UCSD-AML1 (cell line): Measurements from ENCODE around the gene INTS6.

Experiments used
- DNase-seq: peaks from one replicate; lab custom pipeline; 2025; ENCODE audit not compliant: unreplicated experiment; lab: John Stamatoyannopoulos, UW

Gene INTS6

DNA sequence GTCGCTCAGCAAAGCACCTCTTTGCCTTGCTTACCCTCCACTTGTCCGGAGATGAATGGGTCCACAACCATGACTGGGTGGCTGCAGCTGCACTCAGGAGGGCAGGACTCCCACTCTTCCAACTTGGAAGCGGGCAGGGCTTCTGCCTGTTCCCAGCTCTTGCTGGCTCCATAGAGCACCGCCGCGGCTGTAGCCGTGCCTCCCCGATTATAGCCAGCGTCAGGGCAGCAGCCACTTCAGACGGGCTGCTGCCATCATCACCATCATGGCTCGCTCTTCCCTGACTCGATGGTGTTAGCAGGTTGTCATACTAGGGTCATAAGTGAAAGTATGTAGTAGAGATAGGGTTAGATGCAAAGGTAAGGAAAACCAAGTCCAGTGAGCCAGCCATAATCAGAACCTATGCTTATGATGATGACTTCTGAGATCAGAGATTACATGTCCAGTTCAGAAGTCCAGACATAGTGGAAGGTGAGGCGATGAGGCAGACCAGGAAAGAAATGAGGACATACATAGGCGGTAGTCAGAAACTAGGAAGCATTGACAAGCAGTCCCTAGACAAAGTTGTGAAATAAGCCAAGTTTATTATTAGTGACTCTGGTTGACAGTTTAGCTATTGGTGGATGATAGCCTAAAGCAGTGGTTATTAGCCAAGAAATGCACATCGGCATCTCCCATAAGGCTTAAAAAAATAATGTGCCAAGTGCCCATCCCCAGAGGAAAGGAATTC is 4.4 kb upstream of the INTS6 start:
- DNase-seq: no peak

DNA sequence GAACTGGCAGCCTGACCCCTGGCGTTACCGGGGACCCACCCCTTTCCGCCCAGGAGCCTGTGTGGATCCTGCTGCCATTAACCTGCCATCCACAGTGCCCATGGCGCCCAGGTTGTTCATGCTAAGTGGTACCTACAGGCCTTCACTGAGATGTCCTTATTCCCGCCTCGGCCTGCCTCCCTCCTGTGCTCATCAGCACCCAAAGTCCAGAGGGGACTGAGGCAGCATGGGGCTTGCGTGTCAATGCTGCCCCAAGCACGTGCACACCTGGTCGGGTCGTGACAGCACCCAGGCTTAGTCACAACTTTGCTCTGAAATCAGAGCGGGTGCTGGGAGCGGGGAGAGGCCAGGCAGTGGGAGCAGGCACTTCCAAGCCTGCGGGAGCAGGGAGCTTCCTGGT is 3.7 kb upstream of the INTS6 start:
- DNase-seq: no peak

DNA sequence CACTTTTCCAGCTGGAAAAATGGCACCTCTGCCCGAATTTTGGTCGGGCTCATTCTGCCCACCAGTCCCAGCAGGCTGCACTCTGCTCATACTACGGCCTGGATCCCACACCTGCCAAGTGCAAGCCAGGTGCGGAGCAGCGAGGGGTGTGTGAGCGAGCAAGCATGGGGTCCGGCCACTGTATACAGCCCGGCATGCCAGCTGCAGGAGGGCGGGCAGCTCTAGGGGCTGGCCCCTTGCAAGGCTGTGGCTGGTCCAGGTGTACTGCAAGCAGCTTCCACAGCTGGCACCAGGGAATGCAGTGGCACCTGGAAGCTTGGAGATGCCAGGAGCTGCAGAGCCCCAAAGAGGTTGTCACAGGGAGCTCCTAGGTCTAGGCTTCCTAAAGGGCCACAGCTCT is 2.7 kb upstream of the INTS6 start:
- DNase-seq: no peak

DNA sequence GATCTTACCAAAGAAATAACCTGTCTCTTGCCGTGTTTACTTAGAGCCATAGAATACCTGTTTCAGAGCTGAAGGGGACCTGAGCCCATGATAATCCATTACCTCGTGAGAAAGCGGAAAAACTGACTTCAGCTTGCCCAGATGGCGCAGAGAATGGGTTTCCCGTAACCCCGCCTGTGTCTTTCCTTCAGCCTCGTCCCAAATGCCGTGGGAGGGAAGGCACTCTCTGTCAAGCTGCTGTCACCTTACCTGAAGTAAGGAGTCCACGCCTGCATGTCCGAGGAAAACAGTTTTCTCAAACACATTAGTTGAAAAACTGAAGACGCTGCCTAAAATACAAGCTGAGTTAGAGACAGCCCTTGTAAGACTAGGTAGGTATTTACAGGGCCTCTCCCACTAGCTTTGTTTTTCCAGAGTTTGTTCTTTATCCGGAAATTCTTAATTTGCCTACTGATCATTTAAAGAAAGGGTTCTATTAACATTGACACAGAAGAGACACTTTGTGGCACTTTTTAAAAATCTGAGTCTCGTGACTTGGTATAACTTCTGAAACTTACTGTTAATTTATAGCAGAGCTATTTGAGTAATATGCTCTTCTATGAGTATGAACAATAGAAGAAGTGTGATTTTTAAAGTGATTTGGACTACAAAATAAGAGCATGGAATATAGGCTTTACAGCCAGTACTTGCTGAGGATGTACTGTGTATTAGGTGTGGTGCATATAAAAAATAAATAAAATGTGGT is 1.3 kb upstream of the INTS6 start:
- DNase-seq: peak; percentile 38

DNA sequence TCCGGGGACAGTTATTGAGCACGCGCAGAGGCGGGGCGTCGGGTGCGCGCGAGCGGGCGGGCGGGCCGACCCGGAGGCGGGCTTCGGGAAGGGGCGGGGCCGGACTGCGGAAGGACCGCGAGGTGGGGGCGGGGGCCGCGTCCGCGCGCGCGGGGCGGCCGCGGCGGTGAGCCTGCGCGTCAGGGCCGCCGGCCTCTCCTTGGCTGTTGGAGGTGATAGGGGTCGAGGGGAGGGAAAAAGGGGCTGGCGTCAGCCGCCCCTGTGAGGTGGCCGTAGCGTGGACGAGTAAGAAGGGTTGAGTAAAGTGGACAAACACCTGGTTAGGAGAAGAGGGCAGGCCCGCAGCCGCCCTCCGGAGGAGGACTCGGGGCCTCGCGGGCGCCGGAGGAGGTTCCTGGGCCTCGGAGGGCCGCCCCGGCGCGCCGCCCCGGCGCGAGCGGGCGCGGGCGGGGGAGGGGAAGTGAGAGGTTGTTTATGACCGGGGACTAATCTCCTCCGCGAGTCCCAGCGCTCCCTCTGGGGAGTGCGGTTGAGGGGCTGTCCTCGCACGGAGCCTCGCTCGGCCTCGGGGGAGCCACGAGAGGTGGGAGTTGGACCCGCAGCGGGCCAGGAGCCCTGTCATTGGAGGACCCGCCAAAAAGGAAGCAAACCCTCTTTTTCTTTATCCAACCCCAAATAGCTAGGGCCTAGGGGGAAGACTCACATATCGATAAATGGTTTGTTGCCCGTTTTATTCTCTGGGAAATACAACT is 547 bp upstream of the INTS6 start:
- peak; percentile 91 for DNase-seq

DNA sequence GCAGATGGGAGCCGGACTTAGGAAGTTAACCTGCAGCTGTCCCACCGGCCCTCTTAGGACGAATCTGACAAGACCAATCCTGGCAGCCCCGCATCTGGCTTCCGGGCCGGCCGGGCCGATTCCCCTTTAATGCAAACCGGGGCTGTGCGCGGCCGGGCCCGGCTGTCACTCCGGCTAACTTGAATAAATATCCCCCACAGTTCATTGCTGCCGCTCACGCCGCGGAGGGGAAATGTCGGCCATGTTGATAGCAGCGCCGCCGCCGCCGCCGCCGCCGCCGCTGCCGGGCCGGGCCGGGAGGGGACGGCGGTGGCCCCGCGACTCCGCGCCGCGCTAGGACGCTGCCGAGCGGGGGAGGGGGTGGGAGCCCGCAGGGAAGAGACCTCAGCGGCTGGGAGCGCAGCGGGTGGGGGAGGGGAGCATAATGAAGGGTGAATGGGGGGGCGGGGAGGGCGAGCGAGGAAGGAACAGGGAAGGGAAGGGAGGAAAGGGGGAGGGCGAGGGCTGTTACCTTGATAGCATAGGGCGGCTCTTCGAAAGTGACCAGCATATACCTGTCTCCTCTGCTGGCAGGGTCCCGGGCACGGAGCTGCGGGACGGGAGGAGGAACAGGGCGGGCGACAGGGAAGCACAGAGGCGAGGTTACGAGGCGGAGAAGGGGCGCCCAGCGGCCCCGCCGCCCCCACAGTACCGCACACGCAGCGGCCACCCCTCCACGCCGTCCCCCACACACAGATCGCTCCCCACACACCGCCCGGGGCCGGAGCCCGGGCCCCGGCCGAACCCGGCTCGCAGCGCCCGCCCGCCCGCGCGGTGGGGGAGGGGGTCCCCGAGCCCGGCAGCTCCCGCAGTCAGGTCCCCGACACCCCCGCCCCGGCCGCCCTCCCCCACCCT is 1.1 kb downstream of the INTS6 start:
- DNase-seq: peak; percentile 80

DNA sequence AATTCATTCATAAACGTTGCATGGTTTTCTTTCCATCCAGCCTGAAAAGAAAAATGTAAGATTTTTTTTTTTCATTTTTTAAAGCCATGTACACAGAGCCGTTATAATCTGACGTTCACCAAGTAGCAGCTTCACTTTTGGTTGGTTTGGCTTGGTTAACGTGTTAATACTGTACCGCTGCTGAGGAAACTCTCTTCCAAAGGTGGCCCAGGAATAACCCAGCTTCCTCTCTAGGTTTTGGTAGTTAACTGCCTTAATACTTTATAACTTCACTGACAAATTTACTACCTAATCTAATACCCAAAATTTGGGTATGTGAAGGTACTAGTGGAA is 1.7 kb downstream of the INTS6 start:
- DNase-seq: no peak

DNA sequence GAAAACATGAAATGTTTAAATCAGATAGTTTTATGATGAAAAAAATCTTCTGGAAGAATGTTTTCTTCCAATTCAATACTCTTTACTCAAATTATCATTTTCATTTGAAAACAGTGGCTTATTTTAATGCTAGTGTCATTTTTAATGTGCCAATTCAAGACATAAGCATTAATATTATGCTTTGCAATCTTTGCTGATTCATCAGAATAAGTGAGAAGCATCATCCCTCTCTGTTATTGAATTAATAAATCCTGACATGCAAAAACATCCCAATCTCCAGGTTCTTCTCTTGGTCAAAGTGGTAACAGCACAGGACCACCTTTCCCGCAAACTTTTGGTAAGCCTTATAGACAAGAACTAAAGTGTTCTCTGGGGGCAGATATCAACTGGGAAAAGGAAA is 3.8 kb downstream of the INTS6 start:
- no peak for DNase-seq

DNA sequence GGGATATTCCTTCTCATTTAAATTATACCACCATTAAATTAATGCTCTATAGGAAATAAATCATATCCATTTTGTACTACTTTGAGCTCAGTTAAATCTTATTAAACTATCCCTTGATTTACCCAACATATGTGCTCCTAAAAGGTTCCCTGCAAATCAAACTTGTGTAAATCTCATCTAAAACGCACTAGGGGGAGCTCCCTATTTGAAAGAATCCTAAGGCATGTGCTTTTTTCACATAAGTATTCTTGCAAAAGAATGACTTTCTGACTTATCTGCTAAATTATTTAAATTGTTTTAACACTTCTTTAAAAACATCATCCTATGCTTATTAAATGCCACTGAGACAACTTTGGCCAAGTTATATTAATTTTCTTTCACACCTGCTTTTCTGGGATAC is 7.9 kb downstream of the INTS6 start:
- DNase-seq: no peak

DNA sequence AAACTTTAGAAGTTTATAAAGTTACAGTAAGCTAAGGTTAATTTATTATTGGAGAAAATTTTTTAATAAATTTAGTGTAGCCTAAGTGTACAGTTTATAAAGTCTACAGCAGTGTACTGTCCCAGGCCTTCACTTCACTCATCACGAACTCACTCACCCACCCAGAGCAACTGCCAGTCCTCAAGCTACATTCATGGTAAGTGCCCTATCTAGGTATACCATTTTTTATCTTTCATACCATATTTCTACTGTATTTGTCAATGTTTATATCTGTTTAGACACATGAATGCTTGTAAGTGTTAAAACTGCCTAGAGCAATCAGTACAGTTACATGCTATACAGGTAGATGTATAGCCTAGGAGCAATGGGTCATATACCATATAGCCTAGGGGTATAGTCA is 12.5 kb downstream of the INTS6 start:
- no peak for DNase-seq

DNA sequence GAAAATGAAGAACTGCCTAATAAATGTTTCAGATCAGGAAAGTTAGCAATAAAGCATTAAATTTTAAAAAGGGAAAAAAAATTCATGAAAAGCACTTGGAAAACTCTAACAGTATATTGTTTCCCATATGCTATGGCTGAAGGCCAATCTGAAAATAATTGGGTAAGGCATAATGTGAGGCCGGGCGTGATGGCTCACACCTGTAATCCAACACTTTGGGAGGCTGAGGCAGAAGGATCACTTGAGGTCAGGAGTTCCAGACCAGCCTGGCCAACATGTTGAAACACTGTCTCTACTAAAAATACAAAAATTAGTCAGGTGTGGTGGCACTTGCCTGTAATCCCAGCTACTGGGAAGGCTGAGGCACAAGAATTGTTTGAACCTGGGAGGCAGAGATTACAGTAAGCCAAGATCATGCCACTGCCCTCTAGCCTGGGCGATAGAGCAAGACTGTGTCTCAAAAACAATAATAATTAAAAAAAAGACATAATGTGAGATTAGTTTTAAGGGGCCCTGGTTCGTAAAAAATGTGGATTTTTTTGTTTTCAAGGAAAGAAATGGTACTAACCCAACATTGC is 15.2 kb downstream of the INTS6 start:
- DNase-seq: no peak

DNA sequence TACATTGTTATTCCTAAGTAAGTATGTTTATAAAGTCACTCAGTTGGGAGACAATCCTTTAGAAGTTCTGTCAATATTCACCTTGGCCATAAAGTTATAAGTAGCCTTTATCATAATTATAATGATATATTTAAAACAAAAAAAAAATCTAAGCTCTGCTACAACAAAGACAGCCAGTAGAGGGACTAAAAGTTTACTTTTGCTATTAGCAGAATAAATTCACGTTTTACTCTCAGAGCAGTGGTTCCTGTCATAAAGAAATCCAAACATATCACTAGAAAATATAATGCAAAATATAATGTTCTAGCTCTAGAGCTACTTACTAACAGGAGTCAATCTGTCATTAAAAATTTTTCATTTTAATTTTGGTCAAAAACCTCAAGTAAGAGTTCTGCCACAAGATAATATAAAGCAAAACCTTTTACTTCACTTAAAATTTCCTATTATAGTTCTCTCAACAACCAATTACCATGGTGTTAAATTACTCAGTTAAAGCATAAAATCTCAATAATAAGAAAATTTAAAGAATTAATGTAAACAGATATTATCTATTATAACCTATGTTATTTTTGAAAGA is 17.7 kb downstream of the INTS6 start:
- no peak for DNase-seq

DNA sequence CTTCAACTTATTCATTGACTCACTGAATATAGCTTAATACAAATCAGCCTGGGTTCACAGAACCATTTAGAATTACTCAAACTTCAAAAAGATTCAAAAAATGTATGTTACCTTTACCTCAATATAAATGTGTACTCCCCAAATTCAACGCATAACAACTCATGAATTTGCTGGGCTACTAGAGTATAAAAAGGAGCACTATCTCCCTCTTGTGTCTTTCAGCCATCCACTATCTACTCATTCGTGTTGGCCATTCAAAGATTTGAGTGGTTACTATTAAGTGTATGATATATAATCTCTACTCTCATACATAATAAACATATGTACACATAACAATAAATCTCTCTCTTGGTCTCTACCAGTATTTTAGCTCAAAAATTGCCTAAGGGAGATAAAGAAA is 20.3 kb downstream of the INTS6 start:
- no peak for DNase-seq

DNA sequence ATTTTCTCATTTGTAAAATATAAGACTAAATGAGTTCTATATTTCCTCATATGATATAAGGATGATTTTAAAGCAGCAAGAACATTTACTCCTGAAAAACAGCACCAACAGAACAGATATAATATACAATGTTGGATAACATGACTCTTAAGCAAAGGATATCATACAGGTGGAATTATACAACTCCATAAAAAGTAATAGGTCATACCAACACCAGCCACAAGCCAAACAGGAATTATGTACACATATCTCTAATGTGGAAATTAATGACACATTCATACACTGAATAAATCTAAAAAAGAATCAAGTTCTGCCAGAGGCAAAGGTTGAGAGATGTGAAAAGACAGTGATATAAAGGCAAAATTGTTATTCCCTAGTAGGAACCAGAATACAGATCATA is 25.9 kb downstream of the INTS6 start:
- DNase-seq: no peak

DNA sequence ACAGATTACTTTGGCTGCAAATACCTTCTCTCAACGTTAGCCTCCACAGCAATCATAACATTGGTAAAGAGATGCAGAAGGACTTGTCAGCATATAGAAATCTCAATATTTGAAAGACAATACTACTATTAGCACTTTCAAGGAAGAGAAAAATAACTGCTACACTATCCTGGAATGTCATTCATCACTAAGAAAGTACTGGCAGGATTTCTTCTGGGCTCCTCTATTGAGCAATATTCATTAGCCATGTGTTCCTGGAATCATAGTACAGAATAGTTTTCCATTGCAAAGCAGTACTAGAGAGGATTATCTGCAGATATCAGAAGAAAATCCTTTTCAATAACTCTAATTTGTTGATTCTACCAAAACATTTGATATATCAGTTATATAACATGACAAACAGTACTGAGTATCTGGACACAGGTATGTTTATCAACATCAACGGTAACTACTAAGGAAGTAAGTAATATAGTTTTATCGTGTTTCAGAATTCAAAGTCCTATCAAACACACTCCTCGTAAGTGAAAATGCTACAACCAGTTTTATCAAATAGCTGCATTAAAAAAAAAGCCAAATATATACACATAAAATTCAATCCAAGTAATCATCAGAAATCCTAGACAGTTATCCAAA is 27.3 kb downstream of the INTS6 start:
- DNase-seq: no peak

DNA sequence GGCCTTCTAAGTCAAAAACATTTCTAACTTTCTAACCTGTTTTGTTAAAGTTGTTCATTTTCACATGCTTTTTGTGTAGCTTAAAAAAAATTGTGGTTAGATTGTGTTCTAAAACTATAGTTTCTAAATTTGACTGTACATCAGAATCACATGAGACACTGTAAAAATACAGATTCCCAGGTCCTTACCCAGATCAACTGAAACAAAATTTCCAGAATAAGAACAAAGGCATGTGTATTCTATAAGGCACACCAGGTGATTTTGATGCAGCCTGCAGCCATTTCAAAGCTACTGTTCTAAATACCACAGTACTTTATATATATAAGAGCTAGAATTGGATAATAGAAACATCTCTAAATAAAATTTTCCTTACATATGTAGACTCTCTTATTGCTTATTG is 29.1 kb downstream of the INTS6 start:
- no peak for DNase-seq

DNA sequence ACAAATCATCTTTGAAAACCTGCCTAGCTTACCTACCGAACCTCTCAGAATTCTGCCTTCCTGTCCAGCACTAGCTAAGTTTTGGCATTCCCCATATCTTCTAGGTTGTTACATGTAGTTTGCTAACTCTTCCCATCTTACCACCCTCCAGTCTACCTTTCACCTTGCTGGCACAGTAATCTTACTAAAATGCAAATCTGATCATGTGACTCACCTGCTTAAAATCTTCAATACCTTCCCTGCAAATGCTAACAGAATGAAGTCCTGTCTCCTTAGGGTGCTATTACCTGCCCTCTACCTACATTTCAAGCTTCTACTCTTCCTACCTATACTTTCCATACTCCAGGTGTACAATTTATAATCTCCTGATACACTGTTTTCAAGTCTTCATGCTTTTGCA is 30.4 kb downstream of the INTS6 start:
- no peak for DNase-seq

DNA sequence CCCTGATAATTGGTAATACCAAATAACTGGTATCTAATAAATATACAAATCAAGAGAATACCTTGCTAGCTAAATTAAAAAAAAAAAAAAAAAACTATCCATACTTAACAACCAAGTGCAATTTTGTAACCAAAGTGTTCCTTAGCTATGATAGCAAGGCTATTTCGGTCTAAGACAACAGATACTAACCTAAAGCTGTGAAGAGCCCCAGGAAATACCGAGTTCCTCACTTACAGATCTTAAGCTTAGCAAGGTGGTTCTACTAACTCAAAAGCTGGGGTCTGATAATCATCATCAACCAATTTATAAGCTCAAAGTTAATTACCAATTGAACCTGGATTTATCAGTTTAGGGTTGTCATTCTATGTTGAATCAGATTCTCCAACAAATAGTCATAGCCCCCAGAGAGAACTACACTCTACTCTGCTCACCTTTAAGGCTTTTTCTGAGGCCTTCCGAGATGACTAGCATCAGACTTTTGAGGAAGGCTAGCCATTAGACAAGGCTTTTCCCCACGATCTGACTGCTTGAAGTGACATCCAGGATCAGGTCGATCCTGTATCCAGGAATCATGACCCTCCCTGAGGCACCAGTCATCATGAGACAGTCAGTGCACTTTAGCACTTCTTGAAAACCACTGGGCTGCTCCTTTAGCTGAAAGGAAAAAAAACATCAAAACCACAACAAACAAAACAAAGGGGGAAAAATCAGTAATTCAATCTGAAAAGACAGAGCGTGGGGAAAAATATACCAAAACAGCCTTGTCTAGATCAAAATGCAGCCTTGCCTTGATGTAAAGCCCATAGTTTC is 31.9 kb downstream of the INTS6 start:
- DNase-seq: no peak

DNA sequence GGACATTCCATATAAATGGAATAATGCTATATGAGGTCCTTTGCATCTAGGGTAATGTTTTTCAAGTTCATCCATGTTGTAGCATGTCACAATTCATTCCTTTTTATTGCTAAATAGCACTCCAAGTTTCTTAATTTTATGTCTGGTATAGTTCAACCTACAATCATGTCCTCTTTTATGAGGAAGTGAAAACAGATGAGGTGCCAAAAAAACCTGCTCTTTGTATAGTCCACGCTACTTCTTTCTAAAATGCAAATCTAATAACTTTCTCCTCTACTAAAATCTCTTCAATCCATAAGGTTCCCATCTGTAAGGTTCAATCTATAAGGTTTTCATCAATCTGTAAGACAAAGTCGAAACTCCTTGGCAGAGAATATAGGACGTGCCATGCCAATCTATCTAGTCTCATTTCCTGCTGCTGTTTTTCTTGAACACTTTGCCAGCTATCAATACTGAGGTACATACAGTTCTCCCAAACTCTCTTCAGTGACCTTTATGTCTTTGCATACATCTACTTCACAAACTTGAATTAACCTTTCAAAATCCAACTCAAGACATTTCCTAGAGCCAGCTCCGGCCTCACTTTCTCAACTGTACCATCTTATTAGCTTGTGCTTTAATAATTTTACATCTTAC is 33.7 kb downstream of the INTS6 start:
- DNase-seq: no peak
